ENCODE data around the gene DCST2.

DNA sequence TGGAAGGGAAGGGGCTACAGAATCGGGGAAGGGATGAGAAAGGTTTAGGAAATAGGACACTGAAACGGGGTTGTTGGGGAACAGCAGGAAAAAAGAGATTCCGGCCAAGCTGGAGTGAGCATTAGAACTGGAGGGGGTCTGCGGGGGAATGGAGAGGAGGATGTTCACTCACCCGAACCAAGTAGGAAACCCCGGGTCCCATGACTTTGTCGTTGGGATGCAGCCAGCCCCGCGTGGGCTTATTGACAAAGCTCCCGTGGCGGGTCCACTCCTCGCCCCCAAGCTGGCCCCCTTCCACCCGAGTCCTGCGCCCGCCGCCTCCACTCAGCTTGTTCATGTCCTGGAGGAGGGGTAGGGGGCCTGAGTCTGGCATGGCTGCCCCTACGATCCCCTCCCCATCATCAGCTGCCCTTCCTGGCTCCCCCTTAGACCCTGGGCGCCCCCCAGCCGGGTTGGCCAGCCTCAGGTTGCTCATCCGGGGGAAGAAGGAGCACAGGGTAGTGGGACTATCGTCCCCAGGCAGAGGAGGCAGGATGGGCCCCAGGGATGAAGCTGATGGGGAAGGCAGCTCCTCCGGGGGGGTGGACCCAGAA lies 63.6 kb downstream of the DCST2 start:
- TF ChIP-seq, protein P1, sequence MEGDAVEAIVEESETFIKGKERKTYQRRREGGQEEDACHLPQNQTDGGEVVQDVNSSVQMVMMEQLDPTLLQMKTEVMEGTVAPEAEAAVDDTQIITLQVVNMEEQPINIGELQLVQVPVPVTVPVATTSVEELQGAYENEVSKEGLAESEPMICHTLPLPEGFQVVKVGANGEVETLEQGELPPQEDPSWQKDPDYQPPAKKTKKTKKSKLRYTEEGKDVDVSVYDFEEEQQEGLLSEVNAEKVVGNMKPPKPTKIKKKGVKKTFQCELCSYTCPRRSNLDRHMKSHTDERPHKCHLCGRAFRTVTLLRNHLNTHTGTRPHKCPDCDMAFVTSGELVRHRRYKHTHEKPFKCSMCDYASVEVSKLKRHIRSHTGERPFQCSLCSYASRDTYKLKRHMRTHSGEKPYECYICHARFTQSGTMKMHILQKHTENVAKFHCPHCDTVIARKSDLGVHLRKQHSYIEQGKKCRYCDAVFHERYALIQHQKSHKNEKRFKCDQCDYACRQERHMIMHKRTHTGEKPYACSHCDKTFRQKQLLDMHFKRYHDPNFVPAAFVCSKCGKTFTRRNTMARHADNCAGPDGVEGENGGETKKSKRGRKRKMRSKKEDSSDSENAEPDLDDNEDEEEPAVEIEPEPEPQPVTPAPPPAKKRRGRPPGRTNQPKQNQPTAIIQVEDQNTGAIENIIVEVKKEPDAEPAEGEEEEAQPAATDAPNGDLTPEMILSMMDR (IDR thresholded peaks at IDR 0.05; ENCODE audit: insufficient read depth, low read length, poor library complexity, severe bottlenecking), result no peak
- TF ChIP-seq EZH2phosphoT487 (conservative IDR thresholded peaks at IDR 0.05; ENCODE audit: low read length), result no peak

Data from SU-DHL-6 (cell line).